MG63 (cell line): ENCODE measurements around the gene NELFE. TPM values are rescaled to one million over a fixed set of nuclear protein-coding genes. Genes with fewer than 3 reads are reported as not detected.
"Not testable (repeated sequence)": the region's sequence is repeated elsewhere in the genome, so short reads cannot be mapped to it uniquely, and the experiment has no call there.

ENCODE experiments used
- DNase-seq: peaks from one replicate; pipeline ENCODE4 v3.0.0-alpha.2; 2020
- H3K27me3 ChIP-seq: fragments of 250-450 bp; sonication (Bioruptor Pico); 2 replicates; pipeline ENCODE4 v1.5.1; 2020; ENCODE audit warnings: mild to moderate bottlenecking, moderate library complexity
- H3K36me3 ChIP-seq: fragments of 250-450 bp; sonication (Bioruptor Pico); 2 replicates; pipeline ENCODE4 v1.5.1; 2020; ENCODE audit warnings: mild to moderate bottlenecking, moderate library complexity
- H3K4me3 ChIP-seq: fragments of 250-450 bp; sonication (Bioruptor Pico); 2 replicates; pipeline ENCODE4 v1.5.1; 2020; ENCODE audit warnings: mild to moderate bottlenecking, moderate library complexity
- H3K9me3 ChIP-seq: fragments of 250-450 bp; sonication (Bioruptor Pico); 2 replicates; pipeline ENCODE4 v1.5.1; 2020; ENCODE audit warnings: mild to moderate bottlenecking, moderate library complexity
- total RNA-seq: library from RNA; depleted of rRNA; stranded (reverse); fragments of >200 nt; shearing (Covaris generic); gene quantifications from 2 replicates; pipeline ENCODE4 v1.2.3, GENCODE V29; 2014; ENCODE audit warnings: low replicate concordance; rRNA removed

Gene NELFE, protein sequence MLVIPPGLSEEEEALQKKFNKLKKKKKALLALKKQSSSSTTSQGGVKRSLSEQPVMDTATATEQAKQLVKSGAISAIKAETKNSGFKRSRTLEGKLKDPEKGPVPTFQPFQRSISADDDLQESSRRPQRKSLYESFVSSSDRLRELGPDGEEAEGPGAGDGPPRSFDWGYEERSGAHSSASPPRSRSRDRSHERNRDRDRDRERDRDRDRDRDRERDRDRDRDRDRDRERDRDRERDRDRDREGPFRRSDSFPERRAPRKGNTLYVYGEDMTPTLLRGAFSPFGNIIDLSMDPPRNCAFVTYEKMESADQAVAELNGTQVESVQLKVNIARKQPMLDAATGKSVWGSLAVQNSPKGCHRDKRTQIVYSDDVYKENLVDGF
- total RNA-seq, result 111 and 131 TPM in 2 replicates

DNA sequence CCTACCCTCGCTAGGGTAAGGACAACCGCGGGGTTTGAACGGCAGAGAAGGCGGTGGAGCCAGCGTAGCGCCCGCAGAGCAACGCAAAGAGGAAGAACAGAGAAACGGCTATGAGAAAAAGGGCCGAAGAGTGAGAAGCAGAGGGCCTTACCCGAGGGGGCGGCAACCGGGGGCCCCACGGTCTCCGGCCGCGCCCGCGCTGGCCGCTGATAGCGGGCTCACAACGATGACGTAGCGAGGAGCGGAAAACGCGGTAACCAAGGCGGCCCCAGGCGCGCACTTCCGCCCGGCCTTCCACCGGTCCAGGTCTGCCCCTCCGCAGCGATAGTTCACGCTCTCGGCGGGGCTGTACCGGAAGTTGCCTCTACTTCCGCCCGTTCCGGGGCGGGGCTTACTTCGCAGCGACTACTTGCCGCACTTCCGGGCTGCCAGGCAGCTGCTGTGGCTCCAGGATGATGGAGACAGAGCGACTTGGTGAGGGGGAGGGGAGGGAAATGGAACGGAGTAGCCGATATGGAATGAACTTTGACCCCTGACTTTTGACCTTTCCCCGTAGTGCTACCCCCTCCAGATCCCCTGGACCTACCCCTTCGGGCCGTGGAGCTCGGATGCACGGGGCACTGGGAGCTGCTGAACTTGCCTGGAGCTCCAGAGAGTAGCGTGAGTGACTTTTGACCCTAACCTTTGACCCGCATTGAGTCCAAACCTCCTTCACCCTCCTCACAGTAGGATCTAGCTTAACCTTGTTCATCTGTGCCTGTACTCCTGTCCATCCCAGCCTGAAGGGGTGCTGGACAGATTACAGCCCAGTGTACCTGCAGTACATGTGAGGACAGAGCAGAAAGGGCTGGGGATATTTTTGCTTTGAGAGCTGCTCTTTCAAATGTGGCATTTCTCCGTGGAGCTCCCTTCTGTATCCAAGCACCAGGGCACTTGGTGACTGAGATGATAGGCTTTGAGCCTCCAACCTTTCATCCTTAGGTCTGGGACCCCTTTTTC is at the start of gene NELFE, which contains the start of gene SKIC2:
TSS of gene NELFE (minus strand) at position 231 of the 999 bp plus-strand sequence. CDS start 525 bp downstream, outside the sequence.
TSS of gene SKIC2 (plus strand) at position 435 of the 999 bp plus-strand sequence. CDS start at position 453, 18 bp downstream.
- Histone ChIP-seq H3K36me3 (peaks cover 23% of the 10 kb centered on the region), H3K27me3 (no peaks in the 10 kb centered on the region), H3K4me3 (peak within 1 kb of the TSS; percentile 97), H3K9me3 (no peaks in the 10 kb centered on the region)
- peak; percentile 96 for DNase-seq

DNA sequence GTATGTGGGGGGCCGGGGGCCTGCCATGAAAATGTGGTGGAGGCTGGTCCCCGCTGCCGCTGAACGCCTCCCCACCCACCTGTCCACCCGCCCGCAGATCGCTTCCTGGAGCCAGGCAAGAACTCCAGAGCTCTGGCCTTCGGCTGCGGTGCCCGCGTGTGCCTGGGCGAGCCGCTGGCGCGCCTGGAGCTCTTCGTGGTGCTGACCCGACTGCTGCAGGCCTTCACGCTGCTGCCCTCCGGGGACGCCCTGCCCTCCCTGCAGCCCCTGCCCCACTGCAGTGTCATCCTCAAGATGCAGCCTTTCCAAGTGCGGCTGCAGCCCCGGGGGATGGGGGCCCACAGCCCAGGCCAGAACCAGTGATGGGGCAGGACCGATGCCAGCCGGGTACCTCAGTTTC is 49.3 kb upstream of the NELFE start:
- not testable (repeated sequence) for H3K27me3 ChIP-seq, H3K36me3 ChIP-seq, H3K4me3 ChIP-seq, DNase-seq, H3K9me3 ChIP-seq

DNA sequence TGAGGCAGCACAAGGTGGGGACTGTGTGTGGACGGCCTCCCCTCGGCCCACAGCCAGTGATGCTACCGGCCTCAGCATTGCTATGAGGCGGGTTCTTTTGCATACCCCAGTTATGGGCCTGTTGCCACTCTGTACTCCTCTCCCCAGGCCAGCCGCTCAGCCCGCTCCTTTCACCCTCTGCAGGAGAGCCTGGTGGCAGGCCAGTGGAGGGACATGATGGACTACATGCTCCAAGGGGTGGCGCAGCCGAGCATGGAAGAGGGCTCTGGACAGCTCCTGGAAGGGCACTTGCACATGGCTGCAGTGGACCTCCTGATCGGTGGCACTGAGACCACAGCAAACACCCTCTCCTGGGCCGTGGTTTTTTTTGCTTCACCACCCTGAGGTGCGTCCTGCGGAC is 48.3 kb upstream of the NELFE start:
- not testable (repeated sequence) for DNase-seq, H3K36me3 ChIP-seq, H3K27me3 ChIP-seq, H3K4me3 ChIP-seq, H3K9me3 ChIP-seq

DNA sequence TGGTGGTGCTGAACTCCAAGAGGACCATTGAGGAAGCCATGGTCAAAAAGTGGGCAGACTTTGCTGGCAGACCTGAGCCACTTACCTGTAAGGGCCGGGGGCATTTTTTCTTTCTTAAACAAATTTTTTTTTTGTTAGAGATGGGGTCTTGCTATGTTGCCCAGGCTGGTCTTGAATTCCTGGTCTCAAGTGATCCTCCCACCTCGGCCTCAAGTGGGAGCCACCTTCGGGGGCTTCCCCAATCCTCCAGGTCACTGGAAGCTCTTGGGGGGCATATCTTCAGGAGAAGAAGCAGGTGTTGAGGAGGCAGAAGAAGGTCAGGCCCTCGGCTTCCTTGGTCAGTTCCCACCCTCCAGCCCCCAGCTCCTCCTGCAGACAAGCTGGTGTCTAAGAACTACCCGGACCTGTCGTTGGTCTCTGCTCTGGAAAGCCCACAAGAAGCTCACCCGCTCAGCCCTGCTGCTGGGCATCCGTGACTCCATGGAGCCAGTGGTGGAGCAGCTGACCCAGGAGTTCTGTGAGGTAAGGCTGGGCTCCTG is 47.3 kb upstream of the NELFE start:
- H3K27me3 ChIP-seq, DNase-seq, H3K4me3 ChIP-seq, H3K9me3 ChIP-seq, H3K36me3 ChIP-seq: not testable (repeated sequence)

DNA sequence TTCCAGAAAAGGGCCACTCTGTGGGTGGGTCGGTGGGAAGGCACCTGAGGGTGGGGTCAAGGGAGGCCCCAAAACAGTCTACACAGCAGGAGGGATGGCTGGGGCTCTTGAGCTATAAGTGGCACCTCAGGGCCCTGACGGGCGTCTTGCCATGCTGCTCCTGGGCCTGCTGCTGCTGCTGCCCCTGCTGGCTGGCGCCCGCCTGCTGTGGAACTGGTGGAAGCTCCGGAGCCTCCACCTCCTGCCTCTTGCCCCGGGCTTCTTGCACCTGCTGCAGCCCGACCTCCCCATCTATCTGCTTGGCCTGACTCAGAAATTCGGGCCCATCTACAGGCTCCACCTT is 46.7 kb upstream of the NELFE start:
- H3K27me3 ChIP-seq, result not testable (repeated sequence)

DNA sequence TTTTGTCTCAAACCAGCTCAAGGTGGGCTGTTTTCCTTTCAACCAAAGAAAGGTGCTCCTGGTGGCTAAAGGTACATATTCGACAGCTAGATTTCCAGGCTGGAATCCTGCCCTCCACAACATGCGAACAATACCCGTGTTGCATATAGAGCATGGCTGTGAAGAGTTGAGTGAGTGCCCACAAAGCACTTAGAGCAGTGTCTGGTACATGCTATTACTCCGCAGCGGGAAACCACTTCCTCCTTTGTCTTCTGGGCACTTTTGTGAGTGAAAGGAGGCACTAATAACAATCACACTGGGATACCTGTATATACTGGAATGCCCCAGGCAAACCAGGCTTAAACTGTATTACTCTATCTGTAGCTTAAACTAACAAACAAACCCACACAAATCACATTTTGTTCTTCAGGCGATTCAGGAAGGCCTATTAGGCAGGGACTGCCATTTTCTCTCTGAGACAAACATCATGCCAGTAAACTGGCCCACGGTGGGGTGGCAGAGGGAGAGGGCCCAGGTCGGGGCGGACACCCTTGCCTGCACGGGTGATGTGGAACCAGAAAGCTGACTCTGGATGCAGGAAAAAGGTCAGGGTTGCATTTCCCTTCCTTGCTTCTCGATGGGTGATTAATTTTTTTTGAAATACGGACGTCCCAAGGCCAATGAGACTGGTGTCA is 46.2 kb upstream of the NELFE start:
- not testable (repeated sequence) for H3K27me3 ChIP-seq, H3K36me3 ChIP-seq, H3K4me3 ChIP-seq, H3K9me3 ChIP-seq, DNase-seq

More for the DNA sequence above, 46.7 kb upstream of the NELFE start:
- H3K36me3 ChIP-seq, DNase-seq, H3K9me3 ChIP-seq, H3K4me3 ChIP-seq: not testable (repeated sequence)

DNA sequence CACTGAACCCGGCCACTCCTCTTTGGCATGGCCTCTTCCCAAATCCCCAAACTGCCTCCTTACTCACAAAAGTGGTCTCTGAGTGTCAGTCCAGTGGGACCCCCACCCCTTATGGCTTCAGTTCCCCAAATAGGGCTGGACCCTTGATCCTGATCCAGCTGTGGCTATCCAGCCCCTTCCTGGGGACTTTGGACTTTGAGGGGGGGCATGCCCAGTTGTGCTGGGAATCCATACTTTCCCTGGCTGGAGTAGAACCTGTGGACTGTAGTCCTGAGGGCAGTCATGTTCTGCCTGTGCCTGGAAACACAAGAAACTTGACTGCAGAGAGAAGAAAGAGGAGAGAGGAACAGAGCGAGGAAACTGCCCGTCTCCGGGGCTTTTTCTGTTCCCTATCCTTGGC is 45.6 kb upstream of the NELFE start:
- H3K9me3 ChIP-seq, H3K4me3 ChIP-seq, DNase-seq, H3K36me3 ChIP-seq, H3K27me3 ChIP-seq: not testable (repeated sequence)

DNA sequence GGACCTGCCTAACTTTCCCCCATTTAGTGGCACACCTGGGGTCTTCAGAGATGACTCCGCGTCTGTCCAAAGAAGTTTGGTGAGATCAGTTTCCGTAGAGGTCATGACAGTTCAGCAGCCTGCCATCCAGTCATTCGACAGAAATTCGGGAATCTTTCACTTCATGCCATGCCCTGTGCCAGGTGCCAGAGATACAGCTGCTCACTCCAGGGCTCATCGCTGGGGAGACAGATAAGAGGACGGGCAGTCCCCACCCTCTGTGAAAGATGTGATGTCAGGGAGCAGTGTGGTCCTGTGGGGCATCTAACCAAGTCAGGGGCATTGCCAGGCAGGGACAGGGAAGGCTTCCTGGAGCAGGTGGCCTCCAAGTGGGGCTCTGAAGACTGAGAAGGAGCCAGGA is 44.5 kb upstream of the NELFE start:
- not testable (repeated sequence) for H3K27me3 ChIP-seq, DNase-seq, H3K9me3 ChIP-seq, H3K4me3 ChIP-seq, H3K36me3 ChIP-seq

DNA sequence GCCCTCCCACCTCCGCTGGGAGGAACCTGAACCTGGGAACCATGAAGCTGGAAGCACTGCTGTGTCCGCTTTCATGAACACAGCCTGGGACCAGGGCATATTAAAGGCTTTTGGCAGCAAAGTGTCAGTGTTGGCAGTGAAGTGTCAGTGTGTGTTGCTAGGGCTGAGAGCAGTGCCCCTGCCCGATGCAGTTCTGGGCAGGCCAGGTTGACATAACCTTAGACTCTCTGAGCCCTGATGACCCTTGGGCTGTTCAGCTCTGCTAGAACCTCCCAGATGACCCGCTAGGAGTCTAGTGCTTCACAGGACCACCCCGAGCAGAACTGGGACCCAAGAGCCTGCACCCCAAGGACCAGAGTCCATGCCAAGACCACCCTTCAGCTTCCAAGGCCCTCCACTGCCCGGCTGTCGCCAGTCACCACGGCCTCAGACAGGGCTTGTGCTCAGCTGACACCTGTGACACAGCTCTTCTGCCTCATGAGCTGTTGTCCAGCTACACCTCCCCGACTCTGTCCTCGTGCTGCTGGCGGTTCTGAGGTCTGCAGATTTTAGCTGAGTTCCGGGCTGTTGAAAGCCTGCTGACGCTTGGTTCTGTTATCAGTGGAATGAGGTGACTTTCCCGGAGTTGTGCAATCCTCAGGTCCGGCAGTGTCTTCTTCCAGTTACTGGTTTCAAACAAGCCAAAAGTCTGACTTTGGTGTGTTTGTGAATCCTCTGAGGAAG is 43.9 kb upstream of the NELFE start:
- not testable (repeated sequence) for H3K4me3 ChIP-seq, H3K36me3 ChIP-seq, H3K27me3 ChIP-seq, H3K9me3 ChIP-seq, DNase-seq

DNA sequence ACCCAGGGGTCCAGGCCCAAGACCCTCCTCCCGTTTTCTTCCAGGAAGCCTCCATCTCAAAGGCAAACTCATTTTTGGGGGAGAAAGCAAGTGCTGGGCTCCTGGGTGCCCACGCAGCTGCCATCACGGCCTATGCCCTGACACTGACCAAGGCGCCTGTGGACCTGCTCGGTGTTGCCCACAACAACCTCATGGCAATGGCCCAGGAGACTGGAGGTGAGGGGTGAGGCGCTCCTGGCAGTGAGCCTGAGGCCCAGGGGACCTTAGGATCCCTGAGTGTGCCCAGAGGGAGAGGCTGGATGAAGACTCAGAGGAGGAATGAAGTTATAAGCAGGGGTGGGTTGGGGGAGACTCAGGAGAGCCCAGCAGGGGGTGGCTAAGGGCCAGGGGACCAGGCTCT is 37.6 kb upstream of the NELFE start:
- H3K27me3 ChIP-seq, H3K9me3 ChIP-seq, H3K36me3 ChIP-seq, DNase-seq, H3K4me3 ChIP-seq: not testable (repeated sequence)

DNA sequence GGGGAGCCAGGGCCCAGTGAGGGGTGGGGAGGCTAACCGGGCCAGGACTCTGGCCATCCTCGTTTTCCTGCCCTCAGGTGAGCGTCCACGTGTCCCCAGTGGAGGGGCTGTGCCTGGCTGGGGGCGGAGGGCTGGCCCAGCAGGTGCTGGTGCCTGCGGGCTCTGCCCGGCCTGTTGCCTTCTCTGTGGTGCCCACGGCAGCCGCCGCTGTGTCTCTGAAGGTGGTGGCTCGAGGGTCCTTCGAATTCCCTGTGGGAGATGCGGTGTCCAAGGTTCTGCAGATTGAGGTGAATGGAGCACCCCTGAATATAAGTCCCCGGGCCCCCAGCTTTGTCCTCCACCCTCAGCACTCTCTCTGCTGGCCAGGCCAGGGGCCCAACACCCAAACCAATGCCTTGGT is 35.6 kb upstream of the NELFE start:
- not testable (repeated sequence) for DNase-seq, H3K36me3 ChIP-seq, H3K9me3 ChIP-seq

DNA sequence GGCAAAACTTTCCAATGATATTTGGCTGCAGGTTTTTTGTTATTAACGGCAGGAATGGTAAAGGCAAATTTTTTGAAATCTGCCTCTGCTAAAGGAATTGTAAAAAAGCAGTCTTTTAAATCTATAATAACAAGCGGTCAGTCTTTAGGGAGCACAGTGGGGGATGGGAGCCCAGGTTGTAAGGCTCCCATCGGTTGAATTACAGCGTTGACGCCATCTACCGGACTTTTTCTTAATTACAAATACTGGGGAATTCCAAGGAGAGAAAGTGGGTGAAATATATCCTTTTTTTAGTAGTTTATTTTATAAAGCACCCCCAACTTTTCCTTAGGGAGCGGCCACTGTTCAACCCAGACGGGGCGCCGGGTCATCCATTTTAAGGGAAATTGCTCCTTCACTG is 30.6 kb upstream of the NELFE start:
- H3K27me3 ChIP-seq, H3K36me3 ChIP-seq, H3K9me3 ChIP-seq, DNase-seq, H3K4me3 ChIP-seq: not testable (repeated sequence)

More for the DNA sequence above, 35.6 kb upstream of the NELFE start:
- H3K4me3 ChIP-seq, H3K27me3 ChIP-seq: not testable (repeated sequence)

DNA sequence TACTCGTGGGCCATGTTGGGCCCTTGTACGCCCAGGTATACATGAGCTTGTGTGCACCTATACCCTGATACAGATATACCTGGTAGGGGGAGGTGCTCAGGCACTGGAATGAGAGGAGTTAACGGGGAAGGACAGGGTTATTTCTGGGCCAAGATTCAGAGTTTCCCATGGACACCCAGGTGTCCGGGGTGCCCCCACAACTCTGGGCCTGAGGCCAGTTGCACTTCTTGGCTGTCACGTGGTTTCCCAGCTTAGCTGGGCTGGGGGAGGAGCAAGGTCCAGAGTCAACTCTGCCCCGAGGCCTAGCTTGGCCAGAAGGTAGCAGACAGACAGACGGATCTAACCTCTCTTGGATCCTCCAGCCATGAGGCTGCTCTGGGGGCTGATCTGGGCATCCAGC is 23.0 kb upstream of the NELFE start, which contains the start of gene C4A:
TSS of gene C4A (plus strand) at position 314 of the 400 bp plus-strand sequence. CDS start at position 365, 51 bp downstream.
- DNase-seq, H3K27me3 ChIP-seq, H3K4me3 ChIP-seq, H3K36me3 ChIP-seq, H3K9me3 ChIP-seq: not testable (repeated sequence)

DNA sequence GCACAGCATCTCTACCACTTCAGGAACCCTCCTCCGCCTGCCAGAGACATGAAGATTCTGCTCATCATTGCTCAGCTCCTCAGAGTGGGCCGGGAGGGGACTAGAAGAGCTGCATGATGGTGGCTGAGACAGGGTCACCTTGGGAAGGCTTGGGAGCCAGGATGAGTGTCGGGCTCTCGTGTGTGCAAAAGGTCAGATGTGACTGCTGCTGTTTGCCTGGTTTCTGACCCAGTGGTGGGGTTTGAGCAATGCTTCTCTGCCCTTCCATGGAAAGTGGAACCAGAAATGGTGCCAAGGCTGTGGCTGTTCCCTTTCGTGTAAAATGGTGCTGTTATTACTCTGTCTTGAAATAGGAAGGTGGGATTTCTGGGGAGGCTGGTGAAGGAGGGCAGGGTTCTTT is 22.2 kb upstream of the NELFE start:
- H3K27me3 ChIP-seq, H3K36me3 ChIP-seq, DNase-seq, H3K4me3 ChIP-seq, H3K9me3 ChIP-seq: not testable (repeated sequence)

DNA sequence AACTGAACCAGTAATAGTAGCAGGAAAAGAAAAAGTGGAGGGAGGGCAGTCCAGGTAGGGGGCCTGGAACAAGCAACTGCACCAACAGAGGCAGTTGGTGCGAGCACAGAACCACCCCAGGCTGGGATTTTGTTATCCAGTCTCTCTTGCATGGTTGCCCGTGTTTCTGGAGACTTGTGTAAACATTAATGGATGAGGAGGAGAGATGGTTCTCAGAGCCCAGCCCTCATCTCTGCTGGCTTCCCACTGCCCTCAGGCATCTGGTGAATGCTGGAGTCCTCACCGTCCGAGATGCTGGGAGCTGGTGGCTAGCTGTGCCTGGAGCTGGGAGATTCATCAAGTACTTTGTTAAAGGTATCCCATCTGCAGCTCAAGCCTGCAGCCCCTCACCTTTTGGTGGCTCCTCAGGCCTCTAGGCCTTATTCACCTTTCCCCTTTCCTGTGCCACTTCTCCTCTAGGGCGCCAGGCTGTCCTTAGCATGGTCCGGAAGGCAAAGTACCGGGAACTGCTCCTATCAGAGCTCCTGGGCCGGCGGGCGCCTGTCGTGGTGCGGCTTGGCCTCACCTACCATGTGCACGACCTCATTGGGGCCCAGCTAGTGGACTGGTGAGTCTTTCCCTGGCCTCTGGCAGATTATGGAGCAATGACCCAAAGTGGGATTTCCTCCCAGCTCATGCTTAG is 21.6 kb upstream of the NELFE start:
- DNase-seq, result not testable (repeated sequence)

More for the DNA sequence above, 21.6 kb upstream of the NELFE start:
- not testable (repeated sequence) for H3K4me3 ChIP-seq, H3K9me3 ChIP-seq, H3K36me3 ChIP-seq, H3K27me3 ChIP-seq
